A673 (cell line): ENCODE measurements around the gene TCF25. TPM values are rescaled to one million over a fixed set of nuclear protein-coding genes. Genes with fewer than 3 reads are reported as not detected.

Experiments used
- BruUV-seq: library from RNA; stranded (reverse); fragments of 400-500 nt; replicated peaks from 2 replicates; lab custom pipeline; 2021; lab: Mats Ljungman, UMichigan
- CTCF ChIA-PET: fragments of 300-600 bp; sonication (Branson Sonifier 250); formaldehyde crosslinking; loops from one replicate; lab custom pipeline; 2022; ENCODE audit warnings: antibody characterized with exemption; lab: Charles Lee
- POLR2A ChIA-PET: fragments of 300-600 bp; sonication (Branson Sonifier 250); formaldehyde crosslinking; loops from one replicate; lab custom pipeline; 2022; ENCODE audit warnings: antibody characterized with exemption; ENCODE audit not compliant: low non-redundant PET; lab: Charles Lee
- DNase-seq: peaks from one replicate; pipeline ENCODE4 v3.0.0-alpha.2; 2015; ENCODE audit warnings: low spot score
- H3K27ac ChIP-seq: fragments of 200-600 bp; sonication (generic); 2 replicates; pipeline ENCODE4 v1.5.1; 2016; ENCODE audit warnings: mixed run types, low read depth, mild to moderate bottlenecking, mixed read lengths, antibody characterized with exemption, low read length; ENCODE audit not compliant: poor library complexity, severe bottlenecking
- H3K27me3 ChIP-seq: fragments of 200-600 bp; sonication (generic); replicated peaks from 2 replicates; pipeline ENCODE4 v1.6.1; 2017; ENCODE audit warnings: mixed run types, low read depth, mild to moderate bottlenecking, mixed read lengths, antibody characterized with exemption, low read length; ENCODE audit not compliant: insufficient read depth, poor library complexity
- H3K36me3 ChIP-seq: fragments of 200-600 bp; sonication (generic); 2 replicates; pipeline ENCODE4 v1.6.1; 2016; ENCODE audit warnings: mixed run types, mild to moderate bottlenecking, mixed read lengths, antibody characterized with exemption, low read length; ENCODE audit not compliant: insufficient read depth, poor library complexity, severe bottlenecking
- H3K4me1 ChIP-seq: fragments of 200-600 bp; sonication (generic); 2 replicates; pipeline ENCODE4 v1.6.1; 2017; ENCODE audit warnings: mixed run types, mild to moderate bottlenecking, mixed read lengths, antibody characterized with exemption, low read length; ENCODE audit not compliant: insufficient read depth, poor library complexity, severe bottlenecking
- H3K4me3 ChIP-seq: fragments of 200-600 bp; sonication (generic); 2 replicates; pipeline ENCODE4 v1.5.1; 2016; ENCODE audit warnings: low read depth, mixed run types, mild to moderate bottlenecking, mixed read lengths, low read length; ENCODE audit not compliant: poor library complexity, severe bottlenecking
- H3K9me3 ChIP-seq: fragments of 200-600 bp; sonication (generic); 2 replicates; pipeline ENCODE4 v1.6.1; 2016; ENCODE audit warnings: mixed run types, low read depth, mild to moderate bottlenecking, mixed read lengths, antibody characterized with exemption, low read length; ENCODE audit not compliant: poor library complexity, severe bottlenecking
- EZH2 ChIP-seq: fragments of 200-600 bp; sonication (generic); IDR thresholded peaks from 2 replicates; pipeline ENCODE4 v1.6.1; 2017; ENCODE audit warnings: borderline replicate concordance, low read depth, mild to moderate bottlenecking, mixed read lengths, antibody characterized with exemption, low read length; ENCODE audit not compliant: poor library complexity, severe bottlenecking
- intact Hi-C: fragments of 100-400 bp; cut with micrococcal nuclease; formaldehyde crosslinking; loops from one replicate; pipeline ENCODE4 v1.10.0; 2022; ENCODE audit not compliant: unreplicated experiment
- total RNA-seq: library from RNA; stranded (reverse); gene quantifications from 2 replicates; pipeline ENCODE4 v1.2.3, GENCODE V29; 2021
- TF ChIP-seq, protein P1 (sequence below): fragments of 300-800, 200-600 bp; sonication (generic); conservative IDR thresholded peaks from 2 replicates; pipeline ENCODE4 v1.5.1; 2017; ENCODE audit warnings: low read depth, mild to moderate bottlenecking, antibody characterized with exemption, low read length, moderate library complexity, mixed read lengths

TCF25 gene
- total RNA-seq, 1 experiment from 2014 or later: 190 TPM

DNA sequence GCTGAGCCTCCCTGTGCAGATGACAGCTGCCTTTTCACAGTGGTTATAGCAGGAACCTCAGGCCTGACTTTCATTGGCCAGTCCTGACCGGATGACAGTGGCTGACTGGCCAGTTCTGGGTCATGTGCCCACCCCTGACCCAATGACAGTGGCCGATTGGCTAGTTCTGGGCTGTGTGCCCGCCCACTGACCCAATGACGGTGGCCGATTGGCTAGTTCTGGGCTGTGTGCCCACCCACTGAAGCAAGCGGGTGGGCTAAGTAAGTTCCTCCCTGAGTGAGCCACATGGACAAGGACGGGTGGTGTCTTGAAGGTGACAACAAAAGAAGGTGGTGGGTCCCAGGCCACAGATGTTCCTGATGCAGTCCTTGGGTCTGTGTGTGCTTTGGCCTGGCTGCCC lies 84.7 kb downstream of the TCF25 start:
- H3K4me1 ChIP-seq: no peaks in the 10 kb centered on the region
- H3K27me3 ChIP-seq: no peaks in the 10 kb centered on the region
- H3K27ac ChIP-seq: no peak overlapping the region
- no peaks in the 10 kb centered on the region for H3K9me3 ChIP-seq
- ChIA-PET CTCF (no interaction called here), POLR2A (no interaction called here)
- TF ChIP-seq, protein P1, sequence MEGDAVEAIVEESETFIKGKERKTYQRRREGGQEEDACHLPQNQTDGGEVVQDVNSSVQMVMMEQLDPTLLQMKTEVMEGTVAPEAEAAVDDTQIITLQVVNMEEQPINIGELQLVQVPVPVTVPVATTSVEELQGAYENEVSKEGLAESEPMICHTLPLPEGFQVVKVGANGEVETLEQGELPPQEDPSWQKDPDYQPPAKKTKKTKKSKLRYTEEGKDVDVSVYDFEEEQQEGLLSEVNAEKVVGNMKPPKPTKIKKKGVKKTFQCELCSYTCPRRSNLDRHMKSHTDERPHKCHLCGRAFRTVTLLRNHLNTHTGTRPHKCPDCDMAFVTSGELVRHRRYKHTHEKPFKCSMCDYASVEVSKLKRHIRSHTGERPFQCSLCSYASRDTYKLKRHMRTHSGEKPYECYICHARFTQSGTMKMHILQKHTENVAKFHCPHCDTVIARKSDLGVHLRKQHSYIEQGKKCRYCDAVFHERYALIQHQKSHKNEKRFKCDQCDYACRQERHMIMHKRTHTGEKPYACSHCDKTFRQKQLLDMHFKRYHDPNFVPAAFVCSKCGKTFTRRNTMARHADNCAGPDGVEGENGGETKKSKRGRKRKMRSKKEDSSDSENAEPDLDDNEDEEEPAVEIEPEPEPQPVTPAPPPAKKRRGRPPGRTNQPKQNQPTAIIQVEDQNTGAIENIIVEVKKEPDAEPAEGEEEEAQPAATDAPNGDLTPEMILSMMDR: no peak
- no peak for TF ChIP-seq EZH2
- no peak overlapping the region for H3K4me3 ChIP-seq
- intact Hi-C loops: no loop called here
- no TSS peak for BruUV-seq
- H3K36me3 ChIP-seq: peaks cover 25% of the 10 kb centered on the region
- peak; percentile 62 for DNase-seq

DNA sequence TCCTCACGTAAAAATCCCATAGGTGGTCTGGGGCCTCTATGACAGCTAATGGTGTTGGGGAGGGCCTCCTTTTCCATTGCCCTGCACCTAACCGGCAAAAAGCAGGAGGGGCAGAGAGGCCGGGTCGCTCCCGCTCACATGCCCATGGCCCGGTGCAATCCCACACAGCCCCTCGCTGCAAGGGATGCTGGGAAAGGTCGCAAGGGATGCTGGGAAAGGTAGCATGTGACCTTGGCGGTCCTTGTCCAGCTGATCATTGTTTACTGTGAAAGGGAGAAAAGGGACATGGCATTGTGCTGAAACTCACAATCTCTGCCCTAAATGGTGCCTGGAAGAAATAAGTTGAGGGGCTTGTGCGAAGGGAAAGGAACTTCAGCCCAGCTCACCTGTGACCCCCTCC lies 85.2 kb downstream of the TCF25 start:
- intact Hi-C loops: no loop called here
- Histone ChIP-seq H3K27me3 (no peaks in the 10 kb centered on the region), H3K4me3 (no peak overlapping the region), H3K36me3 (peaks cover 25% of the 10 kb centered on the region), H3K27ac (no peak overlapping the region), H3K9me3 (no peaks in the 10 kb centered on the region), H3K4me1 (no peaks in the 10 kb centered on the region)
- TF ChIP-seq EZH2: no peak
- TF ChIP-seq, protein P1: no peak
- ChIA-PET POLR2A (no interaction called here), CTCF (no interaction called here)
- BruUV-seq: no TSS peak
- no peak for DNase-seq

DNA sequence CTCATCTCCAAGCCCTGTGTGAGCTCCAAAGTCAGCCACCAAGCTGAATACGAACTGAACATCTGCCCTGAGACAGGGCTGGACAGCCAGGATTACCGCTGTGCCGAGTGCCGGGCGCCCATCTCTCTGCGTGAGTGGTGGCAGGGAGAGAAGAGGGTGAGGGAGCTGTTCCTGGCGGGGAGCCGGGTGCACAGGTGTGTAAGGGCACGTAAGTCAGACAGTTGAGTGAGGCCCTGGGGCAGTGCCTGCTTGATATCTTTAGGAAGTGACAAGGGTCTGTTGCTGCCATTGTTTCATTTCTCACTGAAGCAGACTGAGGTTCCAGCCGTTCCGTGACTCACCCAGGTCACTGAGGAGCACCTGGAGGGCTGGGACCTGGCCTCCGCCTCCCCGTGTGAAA lies 87.6 kb downstream of the TCF25 start:
- BruUV-seq: no TSS peak
- Histone ChIP-seq H3K4me1 (no peaks in the 10 kb centered on the region), H3K36me3 (peaks cover 25% of the 10 kb centered on the region), H3K27ac (no peak overlapping the region), H3K27me3 (no peaks in the 10 kb centered on the region), H3K9me3 (no peaks in the 10 kb centered on the region), H3K4me3 (no peak overlapping the region)
- TF ChIP-seq, protein P1: no peak
- no peak for TF ChIP-seq EZH2
- intact Hi-C loops: no loop called here
- CTCF ChIA-PET: no interaction called here
- DNase-seq: no peak
- POLR2A ChIA-PET: no interaction called here

Other genes starting within 250 kb of the TCF25 start
- 104 and 110 TPM in 2 replicates for gene CHMP1A, start 215.9 kb upstream of the TCF25 start, total RNA-seq
- gene SPATA33, start 215.8 kb upstream of the TCF25 start, total RNA-seq: 39.1 and 46.7 TPM in 2 replicates
- gene CDK10, start 186.9 kb upstream of the TCF25 start, total RNA-seq: 98.0 and 104 TPM in 2 replicates
- gene SPATA2L, start 171.9 kb upstream of the TCF25 start, total RNA-seq: 15.8 and 19.1 TPM in 2 replicates
- 3.4 and 5.6 TPM in 2 replicates for gene VPS9D1, start 152.7 kb upstream of the TCF25 start, total RNA-seq
- gene ZNF276, start 152.1 kb upstream of the TCF25 start, total RNA-seq: 37.2 and 37.3 TPM in 2 replicates
- gene FANCA, start 56.9 kb upstream of the TCF25 start, total RNA-seq: 198 and 207 TPM in 2 replicates
- gene SPIRE2, start 45.1 kb upstream of the TCF25 start, total RNA-seq: 18.9 and 20.6 TPM in 2 replicates
- 13.4 and 16.6 TPM in 2 replicates for gene MC1R, start 45.3 kb downstream of the TCF25 start, total RNA-seq
- gene TUBB3, start 49.8 kb downstream of the TCF25 start, total RNA-seq: 273 and 297 TPM in 2 replicates
- gene DEF8, start 75.2 kb downstream of the TCF25 start, total RNA-seq: 88.8 and 90.1 TPM in 2 replicates
- 24.6 and 31.9 TPM in 2 replicates for gene DBNDD1, start 145.9 kb downstream of the TCF25 start, total RNA-seq
- not detected in 2 replicates for gene PRDM7, start 203.7 kb downstream of the TCF25 start, total RNA-seq